ENCODE data around the gene EBLN1.

EBLN1 gene

DNA sequence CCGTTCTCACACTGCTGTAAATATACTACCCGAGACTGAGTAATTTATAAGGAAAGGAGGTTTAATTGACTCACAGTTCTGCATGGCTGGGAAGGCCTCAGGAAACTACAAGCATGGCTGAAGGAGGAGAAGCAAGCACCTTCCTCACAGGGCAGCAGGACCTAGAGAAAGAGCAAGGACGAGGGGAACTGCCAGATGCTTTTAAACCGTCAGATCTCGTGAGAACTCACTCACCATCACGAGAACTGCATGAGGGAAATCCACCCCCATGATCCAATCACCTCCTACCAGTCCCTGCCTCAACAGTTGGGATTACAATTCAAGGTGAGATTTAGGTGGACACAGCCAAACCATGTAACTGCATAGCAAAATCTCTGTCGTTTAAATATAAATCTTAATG lies at the start of gene EBLN1:
Gene EBLN1, minus strand, starts transcription at position 174 of the 400 bp plus-strand sequence. CDS start 8,032 bp downstream, outside the sequence.
- H3K4me1 Mint-ChIP-seq: no peaks in the 10 kb centered on the region
- no peak for DNase-seq (ENCODE audit: low spot score in 2 of 2)
- H3K9me3 Mint-ChIP-seq: no peaks in the 10 kb centered on the region
- no peak within 1 kb of the TSS for H3K4me3 Mint-ChIP-seq
- peaks cover 43% of the 10 kb centered on the region for H3K27me3 Mint-ChIP-seq
- H3K27ac Mint-ChIP-seq (ENCODE audit: low read depth): no peak within 1 kb of the TSS
- H3K36me3 Mint-ChIP-seq (ENCODE audit: insufficient read depth): no peaks in the 10 kb centered on the region
- no peak for ATAC-seq (replicated peaks; ENCODE audit: extremely low read depth, poor library complexity, severe bottlenecking)

- Mint-ChIP-seq H3K4me1 (no peaks in the 10 kb centered on the region), H3K36me3 (ENCODE audit: insufficient read depth) (peaks cover 2% of the 10 kb centered on the region), H3K27me3 (peaks cover 37% of the 10 kb centered on the region), H3K27ac (ENCODE audit: low read depth) (no peak overlapping the region), H3K4me3 (no peak overlapping the region), H3K9me3 (no peaks in the 10 kb centered on the region)
- ATAC-seq (replicated peaks; ENCODE audit: extremely low read depth, poor library complexity, severe bottlenecking) (no peak), DNase-seq (ENCODE audit: low spot score in 2 of 2) (no peak)
These were observed 48.2 kb upstream of the EBLN1 start for GRCh38 chr10:22265839-22266537.

GRCh38 chr10:22263106-22263505 lies 45.3 kb upstream of the EBLN1 start:
- no peak for ATAC-seq (replicated peaks; ENCODE audit: extremely low read depth, poor library complexity, severe bottlenecking)
- peaks cover 6% of the 10 kb centered on the region for H3K4me1 Mint-ChIP-seq
- no peak overlapping the region for H3K4me3 Mint-ChIP-seq
- H3K36me3 Mint-ChIP-seq (ENCODE audit: insufficient read depth): peaks cover 2% of the 10 kb centered on the region
- no peak overlapping the region for H3K27ac Mint-ChIP-seq (ENCODE audit: low read depth)
- no peak for DNase-seq (ENCODE audit: low spot score in 2 of 2)
- H3K9me3 Mint-ChIP-seq: no peaks in the 10 kb centered on the region
- peaks cover 27% of the 10 kb centered on the region for H3K27me3 Mint-ChIP-seq

DNA sequence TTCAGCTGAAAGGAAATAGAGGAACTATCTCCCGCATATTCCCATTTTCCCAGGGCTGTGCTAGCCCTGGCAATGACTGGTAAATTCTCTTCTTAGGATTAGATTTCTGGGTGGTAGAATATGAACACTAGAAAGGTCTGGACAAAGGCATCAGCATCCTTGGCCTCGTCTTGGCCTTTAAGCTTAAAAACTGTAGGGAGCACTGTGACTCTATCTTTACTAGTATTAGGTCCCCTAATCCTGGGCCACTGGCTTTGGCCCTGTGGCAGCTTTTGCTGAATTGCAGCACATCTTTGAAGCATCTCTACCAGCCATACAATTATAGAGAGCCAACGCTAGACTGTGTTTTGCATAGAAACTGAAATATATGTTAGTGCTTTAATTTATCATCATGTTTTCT lies 41.5 kb upstream of the EBLN1 start:
- ATAC-seq (replicated peaks; ENCODE audit: extremely low read depth, poor library complexity, severe bottlenecking) (no peak), DNase-seq (ENCODE audit: low spot score in 2 of 2) (no peak)
- H3K36me3 Mint-ChIP-seq (ENCODE audit: insufficient read depth): no peaks in the 10 kb centered on the region
- no peaks in the 10 kb centered on the region for H3K27me3 Mint-ChIP-seq
- H3K4me3 Mint-ChIP-seq: no peak overlapping the region
- no peaks in the 10 kb centered on the region for H3K9me3 Mint-ChIP-seq
- peaks cover 6% of the 10 kb centered on the region for H3K4me1 Mint-ChIP-seq
- no peak overlapping the region for H3K27ac Mint-ChIP-seq (ENCODE audit: low read depth)

GRCh38 chr10:22258471-22258870 lies 40.7 kb upstream of the EBLN1 start:
- Mint-ChIP-seq H3K9me3 (no peaks in the 10 kb centered on the region), H3K4me1 (peaks cover 6% of the 10 kb centered on the region), H3K4me3 (no peak overlapping the region), H3K36me3 (ENCODE audit: insufficient read depth) (peaks cover 4% of the 10 kb centered on the region), H3K27ac (ENCODE audit: low read depth) (no peak overlapping the region), H3K27me3 (no peaks in the 10 kb centered on the region)
- ATAC-seq (replicated peaks; ENCODE audit: extremely low read depth, poor library complexity, severe bottlenecking): no peak
- DNase-seq (ENCODE audit: low spot score in 2 of 2): no peak

GRCh38 chr10:22253580-22253882 lies 35.7 kb upstream of the EBLN1 start:
- peaks cover 20% of the 10 kb centered on the region for H3K36me3 Mint-ChIP-seq (ENCODE audit: insufficient read depth)
- peak overlapping the region; percentile 99 for H3K27ac Mint-ChIP-seq (ENCODE audit: low read depth)
- no peaks in the 10 kb centered on the region for H3K9me3 Mint-ChIP-seq
- peak; percentile 18 to 35 for DNase-seq (ENCODE audit: low spot score in 2 of 2)
- peak overlapping the region; percentile 90 for H3K4me3 Mint-ChIP-seq
- H3K4me1 Mint-ChIP-seq: peaks cover 15% of the 10 kb centered on the region
- no peaks in the 10 kb centered on the region for H3K27me3 Mint-ChIP-seq
- peak; percentile 24 for ATAC-seq (replicated peaks; ENCODE audit: extremely low read depth, poor library complexity, severe bottlenecking)

DNA sequence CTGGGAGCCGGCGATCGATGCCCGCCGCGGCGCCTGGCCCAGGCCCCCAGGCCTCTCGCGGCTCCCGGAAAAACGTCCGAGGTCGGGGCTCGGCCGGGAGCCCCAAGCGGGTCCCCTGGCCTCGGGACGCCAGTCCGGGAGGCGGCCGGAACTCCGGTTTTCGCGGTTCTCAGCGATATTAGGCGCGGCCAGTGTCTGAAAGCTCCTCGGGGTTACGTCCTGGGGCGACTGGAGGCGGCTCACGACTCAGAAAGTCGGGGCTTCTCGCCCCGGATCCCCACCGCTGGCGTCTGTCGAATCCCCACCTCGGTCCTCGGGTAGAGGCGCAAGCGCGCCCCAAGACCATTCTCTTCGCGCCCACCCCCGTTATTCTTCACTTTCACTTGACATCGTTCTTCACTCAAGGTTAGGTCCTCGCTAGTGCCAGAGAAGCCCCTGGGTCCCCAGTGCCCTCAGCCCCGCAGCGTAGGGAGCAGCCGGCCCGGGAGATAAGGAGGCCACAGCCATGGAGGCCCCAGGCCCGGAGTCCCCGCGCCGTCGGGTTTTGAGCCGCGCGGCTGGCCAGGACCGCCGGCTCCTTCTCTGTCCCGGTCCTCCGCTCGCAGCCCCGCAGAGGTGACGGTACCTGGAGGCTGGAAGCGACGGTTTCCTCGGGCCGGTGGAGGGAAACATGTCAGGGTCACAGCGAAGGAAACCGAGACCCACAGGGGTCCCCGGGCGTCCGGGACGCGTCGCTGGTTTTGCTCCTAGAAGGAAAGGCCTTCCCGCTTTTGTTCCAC lies 35.2 kb upstream of the EBLN1 start:
- DNase-seq (ENCODE audit: low spot score in 2 of 2): peak; percentile 42 to 55

GRCh38 chr10:22252224-22252800 lies 34.5 kb upstream of the EBLN1 start:
- H3K36me3 Mint-ChIP-seq (ENCODE audit: insufficient read depth): peaks cover 20% of the 10 kb centered on the region
- peak; percentile 39 to 51 for DNase-seq (ENCODE audit: low spot score in 2 of 2)
- no peaks in the 10 kb centered on the region for H3K27me3 Mint-ChIP-seq
- H3K9me3 Mint-ChIP-seq: no peaks in the 10 kb centered on the region
- peaks cover 18% of the 10 kb centered on the region for H3K4me1 Mint-ChIP-seq
- H3K27ac Mint-ChIP-seq (ENCODE audit: low read depth): peak overlapping the region; percentile 99
- peak overlapping the region; percentile 90 for H3K4me3 Mint-ChIP-seq
- peak; percentile 57 for ATAC-seq (replicated peaks; ENCODE audit: extremely low read depth, poor library complexity, severe bottlenecking)

More for the DNA sequence above, 35.2 kb upstream of the EBLN1 start:
- no peaks in the 10 kb centered on the region for H3K9me3 Mint-ChIP-seq
- H3K27ac Mint-ChIP-seq (ENCODE audit: low read depth): peak overlapping the region; percentile 99
- peaks cover 15% of the 10 kb centered on the region for H3K4me1 Mint-ChIP-seq
- no peaks in the 10 kb centered on the region for H3K27me3 Mint-ChIP-seq
- peaks cover 20% of the 10 kb centered on the region for H3K36me3 Mint-ChIP-seq (ENCODE audit: insufficient read depth)
- peak; percentile 10 for ATAC-seq (replicated peaks; ENCODE audit: extremely low read depth, poor library complexity, severe bottlenecking)
- peak overlapping the region; percentile 90 for H3K4me3 Mint-ChIP-seq

- peak; percentile 50 to 68 for DNase-seq (ENCODE audit: low spot score in 2 of 2)
- peaks cover 21% of the 10 kb centered on the region for H3K4me1 Mint-ChIP-seq
- H3K9me3 Mint-ChIP-seq: no peaks in the 10 kb centered on the region
These were observed 34.0 kb upstream of the EBLN1 start for GRCh38 chr10:22251751-22252223.

DNA sequence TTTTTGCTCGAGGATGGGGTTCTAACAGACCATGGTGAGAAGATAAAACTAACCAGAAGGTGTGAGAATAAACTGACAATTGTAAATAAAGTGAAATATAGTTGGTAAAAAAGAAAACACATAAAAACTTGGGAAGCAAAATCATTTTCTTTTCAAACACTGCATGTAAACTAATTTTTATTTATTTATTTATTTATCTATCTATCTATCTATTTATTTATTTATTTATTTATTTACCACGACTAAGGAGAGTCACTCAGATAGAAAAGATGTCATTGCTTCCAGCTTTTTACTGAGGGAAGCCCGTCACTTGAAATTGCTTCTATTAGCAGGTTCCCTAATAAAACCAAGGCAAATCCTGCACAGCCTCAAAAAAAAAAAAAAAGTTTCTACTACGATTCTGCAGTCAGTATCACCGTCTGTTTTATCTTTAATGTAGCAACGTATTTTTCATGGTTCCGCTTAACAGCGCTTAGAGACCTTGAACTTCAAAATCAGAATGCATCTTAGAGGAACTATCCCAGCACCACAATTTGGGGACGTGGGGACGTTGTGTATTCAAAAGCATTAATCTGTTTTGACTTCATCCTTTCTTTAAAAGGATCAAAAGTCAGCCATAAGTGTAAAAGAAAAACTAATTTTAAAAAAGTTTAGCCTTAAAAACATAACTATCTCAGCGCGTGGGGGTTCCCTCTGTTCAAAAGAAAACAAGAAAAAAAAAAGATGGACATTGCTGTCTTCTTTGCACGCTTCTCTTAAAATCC lies 33.3 kb upstream of the EBLN1 start:
- H3K4me1 Mint-ChIP-seq: peaks cover 26% of the 10 kb centered on the region
- H3K36me3 Mint-ChIP-seq (ENCODE audit: insufficient read depth): peaks cover 21% of the 10 kb centered on the region
- peak overlapping the region; percentile 90 for H3K4me3 Mint-ChIP-seq
- DNase-seq (ENCODE audit: low spot score in 2 of 2) (no peak), ATAC-seq (replicated peaks; ENCODE audit: extremely low read depth, poor library complexity, severe bottlenecking) (no peak)
- peak overlapping the region; percentile 99 for H3K27ac Mint-ChIP-seq (ENCODE audit: low read depth)
- H3K9me3 Mint-ChIP-seq: no peaks in the 10 kb centered on the region
- H3K27me3 Mint-ChIP-seq: no peaks in the 10 kb centered on the region

More at GRCh38 chr10:22251751-22252223, 34.0 kb upstream of the EBLN1 start:
- peak; percentile 61 for ATAC-seq (replicated peaks; ENCODE audit: extremely low read depth, poor library complexity, severe bottlenecking)
- Mint-ChIP-seq H3K36me3 (ENCODE audit: insufficient read depth) (peaks cover 21% of the 10 kb centered on the region), H3K27me3 (no peaks in the 10 kb centered on the region), H3K4me3 (peak overlapping the region; percentile 90), H3K27ac (ENCODE audit: low read depth) (peak overlapping the region; percentile 99)

- no peaks in the 10 kb centered on the region for H3K9me3 Mint-ChIP-seq
- peaks cover 26% of the 10 kb centered on the region for H3K4me1 Mint-ChIP-seq
- ATAC-seq (replicated peaks; ENCODE audit: extremely low read depth, poor library complexity, severe bottlenecking): no peak
- H3K27ac Mint-ChIP-seq (ENCODE audit: low read depth): peak overlapping the region; percentile 67
- peaks cover 14% of the 10 kb centered on the region for H3K36me3 Mint-ChIP-seq (ENCODE audit: insufficient read depth)
- DNase-seq (ENCODE audit: low spot score in 2 of 2): no peak
- H3K4me3 Mint-ChIP-seq: no peak overlapping the region
- no peaks in the 10 kb centered on the region for H3K27me3 Mint-ChIP-seq
These were observed 29.8 kb upstream of the EBLN1 start for GRCh38 chr10:22247636-22248035.

DNA sequence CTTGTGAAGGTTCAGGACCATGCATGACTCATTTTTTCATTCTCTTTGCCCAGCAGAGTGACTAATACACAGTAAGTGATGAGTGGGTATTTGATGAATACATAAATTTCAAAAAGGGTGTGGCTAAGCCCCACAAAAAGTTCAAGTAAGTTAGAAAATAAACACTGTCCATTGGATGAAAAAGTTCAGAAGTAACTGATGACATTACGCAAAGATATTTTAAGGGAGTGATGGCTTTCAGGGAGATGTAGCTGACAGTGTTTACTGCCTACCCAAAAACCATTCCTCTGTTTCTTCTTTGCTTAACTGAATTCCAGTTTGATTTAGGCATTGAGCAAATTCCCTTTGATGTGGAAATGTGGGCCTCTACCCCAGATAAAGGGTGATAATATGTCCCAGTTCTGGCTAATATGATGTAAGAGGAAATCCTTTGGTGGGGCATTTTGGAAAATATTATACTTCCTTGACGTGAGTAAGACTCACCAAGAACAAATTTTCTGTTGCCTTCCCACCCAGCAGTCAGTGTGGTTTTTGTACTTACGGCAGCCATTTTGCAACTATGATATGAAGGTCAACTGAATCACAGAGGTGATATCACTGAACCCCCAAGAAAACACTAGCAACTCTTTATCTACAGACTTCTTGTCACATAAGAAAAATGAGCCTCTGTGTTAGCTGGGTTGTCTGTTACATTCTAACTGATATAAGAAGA lies 29.0 kb upstream of the EBLN1 start:
- H3K27ac Mint-ChIP-seq (ENCODE audit: low read depth): peak overlapping the region; percentile 67
- H3K36me3 Mint-ChIP-seq (ENCODE audit: insufficient read depth): peaks cover 11% of the 10 kb centered on the region
- peak; percentile 78 for ATAC-seq (replicated peaks; ENCODE audit: extremely low read depth, poor library complexity, severe bottlenecking)
- no peaks in the 10 kb centered on the region for H3K9me3 Mint-ChIP-seq
- H3K4me3 Mint-ChIP-seq: no peak overlapping the region
- no peaks in the 10 kb centered on the region for H3K27me3 Mint-ChIP-seq
- DNase-seq (ENCODE audit: low spot score in 2 of 2): no peak
- H3K4me1 Mint-ChIP-seq: peaks cover 22% of the 10 kb centered on the region

Data from central memory CD8-positive, alpha-beta T cell (primary cell).